Caco-2 (cell line): ENCODE results near the gene TMEM190. TPM values are rescaled to one million over a fixed set of nuclear protein-coding genes. Genes with fewer than 3 reads are reported as not detected.

Source experiments
- BruUV-seq: library from RNA; stranded (reverse); fragments of 400-500 nt; replicated peaks from 2 replicates; lab custom pipeline; 2021; lab: Mats Ljungman, UMichigan
- CTCF ChIA-PET: fragments of 300-600 bp; sonication (Branson Sonifier 250); formaldehyde crosslinking; loops from one replicate; lab custom pipeline; 2022; ENCODE audit warnings: antibody characterized with exemption; lab: Charles Lee
- POLR2A ChIA-PET: fragments of 300-600 bp; sonication (Branson Sonifier 250); formaldehyde crosslinking; loops from one replicate; lab custom pipeline; 2022; ENCODE audit warnings: antibody characterized with exemption; lab: Charles Lee
- DNase-seq, 2 experiments: peaks; one replicate each; pipeline versions ENCODE4 v3.0.0 to v3.0.0-alpha.2; 2020 to 2022
- H3K27me3 ChIP-seq: replicated peaks from 2 replicates; pipeline ENCODE4 v1.6.0; 2011; ENCODE audit warnings: low read length; ENCODE audit not compliant: control insufficient read depth, insufficient read depth
- H3K36me3 ChIP-seq: 2 replicates; pipeline ENCODE4 v1.5.1; 2011; ENCODE audit warnings: low read length; ENCODE audit not compliant: control insufficient read depth, insufficient read depth
- H3K4me1 ChIP-seq: fragments of 250-450 bp; sonication (Bioruptor Pico); 2 replicates; pipeline ENCODE4 v1.5.1; 2020; ENCODE audit warnings: mild to moderate bottlenecking
- H3K4me3 ChIP-seq: 2 replicates; pipeline ENCODE4 v1.5.1; 2011; ENCODE audit warnings: low read depth, mild to moderate bottlenecking, control low read depth, low read length
- H3K9me3 ChIP-seq: fragments of 250-450 bp; sonication (Bioruptor Pico); 2 replicates; pipeline ENCODE4 v1.5.1; 2020; ENCODE audit warnings: mild to moderate bottlenecking, moderate library complexity
- H3K27ac Mint-ChIP-seq: one replicate; pipeline ENCODE4 v1.8.0; 2022; ENCODE audit warnings: mixed read lengths; ENCODE audit not compliant: unreplicated experiment
- H3K27me3 Mint-ChIP-seq: one replicate; pipeline ENCODE4 v1.8.0; 2022; ENCODE audit warnings: mixed read lengths; ENCODE audit not compliant: insufficient read depth, unreplicated experiment
- H3K36me3 Mint-ChIP-seq: one replicate; pipeline ENCODE4 v1.8.0; 2022; ENCODE audit warnings: mild to moderate bottlenecking, mixed read lengths; ENCODE audit not compliant: insufficient read depth, unreplicated experiment
- H3K4me1 Mint-ChIP-seq: one replicate; pipeline ENCODE4 v1.8.0; 2022; ENCODE audit warnings: low read depth, mixed read lengths; ENCODE audit not compliant: unreplicated experiment
- H3K4me3 Mint-ChIP-seq: one replicate; pipeline ENCODE4 v1.8.0; 2022; ENCODE audit warnings: mild to moderate bottlenecking, moderate library complexity, mixed read lengths; ENCODE audit not compliant: unreplicated experiment
- H3K9me3 Mint-ChIP-seq: one replicate; pipeline ENCODE4 v1.8.0; 2022; ENCODE audit warnings: mixed read lengths; ENCODE audit not compliant: unreplicated experiment
- intact Hi-C: fragments of 100-400 bp; cut with micrococcal nuclease; formaldehyde crosslinking; loops from one replicate; pipeline ENCODE4 v1.10.0; 2022; ENCODE audit not compliant: unreplicated experiment
- total RNA-seq: library from RNA; stranded (reverse); gene quantifications from 2 replicates; pipeline ENCODE4 v1.2.3, GENCODE V29; 2022
- TF ChIP-seq, protein P1 (sequence below), 2 experiments: fragments of 200-600 bp in 1 of 2; IDR thresholded peaks; 1 replicate in 1 of 2; 2 replicates in 1 of 2; pipeline versions ENCODE4 v1.5.1 to v1.8.0; 2011 to 2022; ENCODE audit warnings: antibody characterized with exemption in 1 of 2, control low read depth in 1 of 2, inconsistent platforms in 1 of 2, low read depth in 1 of 2, low read length in 1 of 2, mild to moderate bottlenecking in 1 of 2, moderate library complexity in 1 of 2; ENCODE audit not compliant: insufficient read depth in 1 of 2, severe bottlenecking in 1 of 2, unreplicated experiment in 1 of 2

The TMEM190 gene
- total RNA-seq, 1 experiment from 2014 or later = not detected

- Mint-ChIP-seq H3K36me3 (peaks cover 41% of the 10 kb centered on the region), H3K27ac (peak overlapping the region; percentile 95), H3K4me3 (peak overlapping the region; percentile 91), H3K9me3 (no peaks in the 10 kb centered on the region), H3K4me1 (peaks cover 14% of the 10 kb centered on the region), H3K27me3 (no peaks in the 10 kb centered on the region)
- Histone ChIP-seq H3K4me1 (peaks cover 10% of the 10 kb centered on the region; the same call in 1 of the 2 replicates), H3K9me3 (no peaks in the 10 kb centered on the region), H3K4me3 (peak overlapping the region; percentile 67), H3K27me3 (no peaks in the 10 kb centered on the region), H3K36me3 (peaks cover 3% of the 10 kb centered on the region; the same call in 1 of the 2 replicates)
- CTCF ChIA-PET = no interaction called here
- TF ChIP-seq, protein P1, sequence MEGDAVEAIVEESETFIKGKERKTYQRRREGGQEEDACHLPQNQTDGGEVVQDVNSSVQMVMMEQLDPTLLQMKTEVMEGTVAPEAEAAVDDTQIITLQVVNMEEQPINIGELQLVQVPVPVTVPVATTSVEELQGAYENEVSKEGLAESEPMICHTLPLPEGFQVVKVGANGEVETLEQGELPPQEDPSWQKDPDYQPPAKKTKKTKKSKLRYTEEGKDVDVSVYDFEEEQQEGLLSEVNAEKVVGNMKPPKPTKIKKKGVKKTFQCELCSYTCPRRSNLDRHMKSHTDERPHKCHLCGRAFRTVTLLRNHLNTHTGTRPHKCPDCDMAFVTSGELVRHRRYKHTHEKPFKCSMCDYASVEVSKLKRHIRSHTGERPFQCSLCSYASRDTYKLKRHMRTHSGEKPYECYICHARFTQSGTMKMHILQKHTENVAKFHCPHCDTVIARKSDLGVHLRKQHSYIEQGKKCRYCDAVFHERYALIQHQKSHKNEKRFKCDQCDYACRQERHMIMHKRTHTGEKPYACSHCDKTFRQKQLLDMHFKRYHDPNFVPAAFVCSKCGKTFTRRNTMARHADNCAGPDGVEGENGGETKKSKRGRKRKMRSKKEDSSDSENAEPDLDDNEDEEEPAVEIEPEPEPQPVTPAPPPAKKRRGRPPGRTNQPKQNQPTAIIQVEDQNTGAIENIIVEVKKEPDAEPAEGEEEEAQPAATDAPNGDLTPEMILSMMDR (IDR thresholded peaks at IDR 0.05; ENCODE audit: insufficient read depth in 1 of 2, low read depth in 1 of 2, low read length in 1 of 2, severe bottlenecking in 1 of 2, unreplicated experiment in 1 of 2) = no peak
- TSS peak; percentile 48 for BruUV-seq
- intact Hi-C loops = no loop called here
- DNase-seq = peak in 1 of 2 experiments; percentile 31
- POLR2A ChIA-PET = no interaction called here
These were observed 34.8 kb upstream of the TMEM190 start for GRCh38 chr19:55341595-55342531.

DNA sequence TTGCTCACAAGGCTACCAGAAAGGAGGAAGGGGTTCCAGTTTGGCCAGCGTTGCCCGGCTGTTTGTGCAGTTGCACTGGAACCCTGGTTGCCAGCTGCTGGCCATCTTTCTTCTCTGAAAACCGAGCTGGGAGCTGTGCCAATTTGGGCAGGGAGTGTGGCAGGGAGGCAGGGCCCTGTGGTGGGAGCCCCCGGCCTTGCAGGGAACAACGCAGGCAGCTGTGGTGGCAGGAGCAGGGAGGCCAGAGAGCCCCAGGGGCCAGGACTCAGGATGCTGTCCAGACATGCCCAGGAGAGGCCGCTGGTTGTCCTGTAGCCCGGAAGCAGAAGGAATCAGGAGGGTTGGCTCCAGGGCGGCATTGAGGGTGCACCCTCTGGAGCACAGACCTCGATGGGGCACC is 32.2 kb upstream of the TMEM190 start:
- H3K36me3 Mint-ChIP-seq = peaks cover 29% of the 10 kb centered on the region
- Histone ChIP-seq H3K36me3 (peaks cover 3% of the 10 kb centered on the region; the same call in 1 of the 2 replicates), H3K4me3 (no peak overlapping the region), H3K27me3 (no peaks in the 10 kb centered on the region), H3K9me3 (no peaks in the 10 kb centered on the region), H3K4me1 (peaks cover 10% of the 10 kb centered on the region; the same call in 1 of the 2 replicates)
- H3K4me1 Mint-ChIP-seq = peaks cover 7% of the 10 kb centered on the region
- H3K9me3 Mint-ChIP-seq = no peaks in the 10 kb centered on the region
- DNase-seq = peak in 1 of 2 experiments; percentile 33
- no peaks in the 10 kb centered on the region for H3K27me3 Mint-ChIP-seq
- intact Hi-C loops = no loop called here
- TF ChIP-seq, protein P1 (IDR thresholded peaks at IDR 0.05; ENCODE audit: insufficient read depth in 1 of 2, low read depth in 1 of 2, low read length in 1 of 2, severe bottlenecking in 1 of 2, unreplicated experiment in 1 of 2) = no peak
- no peak overlapping the region for H3K27ac Mint-ChIP-seq
- no TSS peak for BruUV-seq
- no peak overlapping the region for H3K4me3 Mint-ChIP-seq
- POLR2A ChIA-PET = no interaction called here
- CTCF ChIA-PET = no interaction called here

GRCh38 chr19:55345101-55345817 is 31.4 kb upstream of the TMEM190 start:
- ChIA-PET CTCF (no interaction called here), POLR2A (no interaction called here)
- Histone ChIP-seq H3K36me3 (peaks cover 3% of the 10 kb centered on the region; the same call in 1 of the 2 replicates), H3K4me3 (no peak overlapping the region), H3K27me3 (no peaks in the 10 kb centered on the region), H3K9me3 (no peaks in the 10 kb centered on the region), H3K4me1 (peaks cover 9% of the 10 kb centered on the region; the same call in 1 of the 2 replicates)
- peak in 1 of 2 experiments; percentile 31 for DNase-seq
- no TSS peak for BruUV-seq
- H3K27ac Mint-ChIP-seq = no peak overlapping the region
- H3K9me3 Mint-ChIP-seq = no peaks in the 10 kb centered on the region
- TF ChIP-seq, protein P1 (IDR thresholded peaks at IDR 0.05; ENCODE audit: insufficient read depth in 1 of 2, low read depth in 1 of 2, low read length in 1 of 2, severe bottlenecking in 1 of 2, unreplicated experiment in 1 of 2) = no peak
- peaks cover 23% of the 10 kb centered on the region for H3K36me3 Mint-ChIP-seq
- no peaks in the 10 kb centered on the region for H3K27me3 Mint-ChIP-seq
- peaks cover 7% of the 10 kb centered on the region for H3K4me1 Mint-ChIP-seq
- H3K4me3 Mint-ChIP-seq = no peak overlapping the region
- intact Hi-C loops = no loop called here
